Fibroblast of villous mesenchyme (primary cell): ENCODE measurements around the gene ANKS1A. TPM values are rescaled to one million over a fixed set of nuclear protein-coding genes. Genes with fewer than 3 reads are reported as not detected.

Source experiments
- DNase-seq: peaks from one replicate; pipeline ENCODE4 v3.0.0-alpha.2; 2010; ENCODE audit warnings: low read depth
- H3K4me3 ChIP-seq: 2 replicates; pipeline ENCODE4 v1.5.1; 2011; ENCODE audit warnings: low read depth, mild to moderate bottlenecking, low read length
- CTCF ChIP-seq: IDR thresholded peaks from 2 replicates; pipeline ENCODE4 v1.5.1; 2012; ENCODE audit warnings: low read depth, mild to moderate bottlenecking, low read length; ENCODE audit not compliant: insufficient read depth
- total RNA-seq: library from RNA; depleted of rRNA; stranded (reverse); fragments of >200 nt; gene quantifications from 2 replicates; pipeline ENCODE4 v1.2.3, GENCODE V29; 2012

ANKS1A gene
- total RNA-seq, 1 donor: 12.5 TPM

GRCh38 chr6:35027807-35028206 lies 138.8 kb downstream of the ANKS1A start:
- no peak for TF ChIP-seq CTCF

GRCh38 chr6:35028781-35029769 lies 140.0 kb downstream of the ANKS1A start:
- no peak for TF ChIP-seq CTCF
- no peak overlapping the region for H3K4me3 ChIP-seq
- peak; percentile 85 for DNase-seq

More at GRCh38 chr6:35027807-35028206, 138.8 kb downstream of the ANKS1A start:
- H3K4me3 ChIP-seq: no peak overlapping the region
- DNase-seq: no peak

GRCh38 chr6:35030099-35030498 lies 141.0 kb downstream of the ANKS1A start:
- no peak for TF ChIP-seq CTCF
- DNase-seq: no peak

GRCh38 chr6:35031611-35032529 lies 142.8 kb downstream of the ANKS1A start:
- DNase-seq: no peak
- H3K4me3 ChIP-seq: no peak overlapping the region
- TF ChIP-seq CTCF: no peak

More at GRCh38 chr6:35030099-35030498, 141.0 kb downstream of the ANKS1A start:
- H3K4me3 ChIP-seq: no peak overlapping the region

GRCh38 chr6:35033683-35034082 lies 144.6 kb downstream of the ANKS1A start:
- no peak for DNase-seq
- TF ChIP-seq CTCF: no peak
- no peak overlapping the region for H3K4me3 ChIP-seq

- H3K4me3 ChIP-seq: no peak overlapping the region
- no peak for DNase-seq
- TF ChIP-seq CTCF: no peak
Observed at GRCh38 chr6:35034411-35035191, 145.5 kb downstream of the ANKS1A start.
